ENCODE data around the gene CAMK1D. TPM values are rescaled to one million over a fixed set of nuclear protein-coding genes. Genes with fewer than 3 reads are reported as not detected.
"Not testable (repeated sequence)": the region's sequence is repeated elsewhere in the genome, so short reads cannot be mapped to it uniquely, and the experiment has no call there.

CAMK1D gene
- total RNA-seq, 3 donors from 2014 or later: 4.4 to 17.3 (median 5.2) TPM

DNA sequence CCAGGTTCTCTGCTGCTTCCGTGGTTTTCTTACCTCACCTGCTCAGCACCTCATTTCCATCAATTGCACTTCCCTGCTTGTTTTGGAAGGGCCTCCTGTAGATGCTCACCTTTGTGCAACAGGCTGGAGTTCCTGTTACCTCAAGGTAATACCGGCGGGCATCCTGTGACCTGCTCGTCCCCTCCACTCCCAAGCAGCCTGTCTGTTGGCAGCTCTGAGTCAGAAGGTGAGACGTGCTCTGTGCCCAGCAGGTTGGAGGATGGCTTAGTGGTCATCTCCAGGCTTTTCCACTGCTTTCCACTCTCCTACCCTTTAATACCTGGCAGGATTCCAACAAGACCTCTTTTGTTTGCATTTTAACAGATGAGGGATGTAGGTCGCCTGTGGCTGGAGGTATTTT, 86.0 kb downstream of the CAMK1D start:
- no peaks in the 10 kb centered on the region for H3K27me3 ChIP-seq
- H3K27ac ChIP-seq: no peak overlapping the region
- intact Hi-C loops (cut with DNase I; ENCODE audit: low total_unique reads): no loop called here
- no peak overlapping the region for H3K4me3 ChIP-seq
- no peak for DNase-seq (ENCODE audit: low spot score in 2 of 2)
- H3K36me3 ChIP-seq: no peaks in the 10 kb centered on the region
- H3K9me3 ChIP-seq: no peaks in the 10 kb centered on the region
- H3K4me1 ChIP-seq: no peaks in the 10 kb centered on the region
- TF ChIP-seq, protein P1, sequence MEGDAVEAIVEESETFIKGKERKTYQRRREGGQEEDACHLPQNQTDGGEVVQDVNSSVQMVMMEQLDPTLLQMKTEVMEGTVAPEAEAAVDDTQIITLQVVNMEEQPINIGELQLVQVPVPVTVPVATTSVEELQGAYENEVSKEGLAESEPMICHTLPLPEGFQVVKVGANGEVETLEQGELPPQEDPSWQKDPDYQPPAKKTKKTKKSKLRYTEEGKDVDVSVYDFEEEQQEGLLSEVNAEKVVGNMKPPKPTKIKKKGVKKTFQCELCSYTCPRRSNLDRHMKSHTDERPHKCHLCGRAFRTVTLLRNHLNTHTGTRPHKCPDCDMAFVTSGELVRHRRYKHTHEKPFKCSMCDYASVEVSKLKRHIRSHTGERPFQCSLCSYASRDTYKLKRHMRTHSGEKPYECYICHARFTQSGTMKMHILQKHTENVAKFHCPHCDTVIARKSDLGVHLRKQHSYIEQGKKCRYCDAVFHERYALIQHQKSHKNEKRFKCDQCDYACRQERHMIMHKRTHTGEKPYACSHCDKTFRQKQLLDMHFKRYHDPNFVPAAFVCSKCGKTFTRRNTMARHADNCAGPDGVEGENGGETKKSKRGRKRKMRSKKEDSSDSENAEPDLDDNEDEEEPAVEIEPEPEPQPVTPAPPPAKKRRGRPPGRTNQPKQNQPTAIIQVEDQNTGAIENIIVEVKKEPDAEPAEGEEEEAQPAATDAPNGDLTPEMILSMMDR (IDR thresholded peaks at IDR 0.05): no peak
- TF ChIP-seq POLR2A (IDR thresholded peaks at IDR 0.05): no peak

DNA sequence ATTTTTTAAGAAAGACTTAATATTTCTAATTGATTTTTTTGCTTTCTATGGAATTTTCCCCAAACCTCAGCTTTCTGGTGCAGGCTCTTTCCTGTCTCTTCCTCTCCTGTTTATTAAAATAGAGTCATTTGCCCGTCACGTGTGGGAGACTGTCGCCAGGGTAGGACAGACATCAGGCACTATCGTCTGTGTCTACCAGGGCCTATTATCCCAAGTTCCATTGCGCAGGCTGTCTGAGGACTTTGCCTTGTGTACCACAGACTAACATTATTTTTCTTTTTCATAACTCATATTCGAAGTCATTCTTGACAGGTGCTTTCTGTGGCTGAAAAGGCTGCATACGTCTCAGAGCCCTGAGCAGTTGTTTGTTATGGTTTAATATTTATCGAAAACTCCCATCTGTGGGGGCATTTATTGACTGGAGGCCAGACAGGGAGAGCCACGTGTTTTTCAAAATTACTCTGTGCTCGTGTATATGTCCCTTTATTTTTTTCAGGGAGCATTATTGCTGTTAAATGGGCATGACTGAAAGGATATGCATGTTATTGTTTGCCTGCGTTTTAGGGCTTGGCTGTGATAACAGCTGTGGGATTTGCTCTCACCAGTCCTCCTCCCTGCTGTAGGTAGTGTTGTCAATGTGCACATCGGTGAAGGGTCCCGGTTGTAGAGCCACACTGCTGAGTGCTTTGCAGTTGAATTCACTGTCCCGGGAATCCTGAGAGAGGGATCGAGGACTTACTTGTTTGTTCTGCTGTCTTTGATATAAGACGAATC, 89.8 kb downstream of the CAMK1D start:
- no peaks in the 10 kb centered on the region for H3K36me3 ChIP-seq
- no peaks in the 10 kb centered on the region for H3K27me3 ChIP-seq
- no peak for DNase-seq (ENCODE audit: low spot score in 2 of 2)
- H3K27ac ChIP-seq: no peak overlapping the region
- TF ChIP-seq POLR2A (IDR thresholded peaks at IDR 0.05): no peak
- TF ChIP-seq POLR2AphosphoS5 (IDR thresholded peaks at IDR 0.05): no peak
- TF ChIP-seq, protein P1 (IDR thresholded peaks at IDR 0.05): no peak
- H3K4me3 ChIP-seq: no peak overlapping the region
- H3K9me3 ChIP-seq: no peaks in the 10 kb centered on the region
- H3K4me1 ChIP-seq: no peaks in the 10 kb centered on the region
- intact Hi-C loops (cut with DNase I; ENCODE audit: low total_unique reads): no loop called here

DNA sequence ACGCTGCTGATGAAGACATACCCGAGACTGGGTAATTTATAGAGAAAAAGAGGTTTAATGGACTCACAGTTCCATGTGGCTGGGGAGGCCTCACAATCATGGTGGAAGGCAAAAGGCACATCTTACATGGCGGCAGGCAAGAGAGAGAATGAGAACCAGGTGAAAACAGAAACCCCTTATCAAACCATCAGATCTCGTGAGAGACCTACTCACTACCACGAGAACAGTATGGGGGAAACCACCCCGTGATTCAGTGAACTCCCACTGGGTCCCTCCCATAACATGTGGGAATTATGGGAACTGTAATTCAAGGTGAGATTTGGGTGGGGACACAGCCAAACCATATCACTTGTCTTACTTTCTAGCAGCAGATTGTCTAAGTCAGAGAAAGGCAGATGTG, 90.4 kb downstream of the CAMK1D start:
- H3K9me3 ChIP-seq; intact Hi-C loops (cut with DNase I; ENCODE audit: low total_unique reads); H3K4me3 ChIP-seq; H3K27me3 ChIP-seq; DNase-seq (ENCODE audit: low spot score in 2 of 2); H3K27ac ChIP-seq; H3K4me1 ChIP-seq; H3K36me3 ChIP-seq: not testable (repeated sequence)

DNA sequence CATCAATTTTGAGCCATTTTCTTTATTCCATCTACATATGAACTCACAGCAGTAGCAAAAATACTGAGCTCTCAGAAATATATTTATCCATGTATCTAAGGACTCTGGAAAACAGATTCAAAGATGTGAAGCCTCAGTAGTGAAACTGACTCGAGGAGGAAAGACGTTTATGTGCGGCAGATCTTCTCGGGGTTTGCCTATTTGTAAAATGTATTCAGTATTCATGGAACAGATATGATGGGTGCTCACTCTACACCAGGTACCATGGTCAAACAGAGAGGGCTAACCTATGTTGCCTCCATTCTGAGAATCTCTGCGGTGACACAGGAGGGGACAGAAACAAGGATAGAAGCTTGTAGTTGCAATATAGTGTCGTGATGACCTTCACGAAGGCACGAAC, 93.7 kb downstream of the CAMK1D start:
- DNase-seq (ENCODE audit: low spot score in 2 of 2): no peak
- TF ChIP-seq POLR2A (IDR thresholded peaks at IDR 0.05) (no peak), POLR2AphosphoS5 (IDR thresholded peaks at IDR 0.05) (no peak)
- TF ChIP-seq, protein P1 (IDR thresholded peaks at IDR 0.05): no peak
- Histone ChIP-seq H3K4me3 (no peak overlapping the region), H3K9me3 (no peaks in the 10 kb centered on the region), H3K36me3 (no peaks in the 10 kb centered on the region), H3K27ac (no peak overlapping the region), H3K4me1 (no peaks in the 10 kb centered on the region), H3K27me3 (no peaks in the 10 kb centered on the region)
- intact Hi-C loops (cut with DNase I; ENCODE audit: low total_unique reads): no loop called here

DNA sequence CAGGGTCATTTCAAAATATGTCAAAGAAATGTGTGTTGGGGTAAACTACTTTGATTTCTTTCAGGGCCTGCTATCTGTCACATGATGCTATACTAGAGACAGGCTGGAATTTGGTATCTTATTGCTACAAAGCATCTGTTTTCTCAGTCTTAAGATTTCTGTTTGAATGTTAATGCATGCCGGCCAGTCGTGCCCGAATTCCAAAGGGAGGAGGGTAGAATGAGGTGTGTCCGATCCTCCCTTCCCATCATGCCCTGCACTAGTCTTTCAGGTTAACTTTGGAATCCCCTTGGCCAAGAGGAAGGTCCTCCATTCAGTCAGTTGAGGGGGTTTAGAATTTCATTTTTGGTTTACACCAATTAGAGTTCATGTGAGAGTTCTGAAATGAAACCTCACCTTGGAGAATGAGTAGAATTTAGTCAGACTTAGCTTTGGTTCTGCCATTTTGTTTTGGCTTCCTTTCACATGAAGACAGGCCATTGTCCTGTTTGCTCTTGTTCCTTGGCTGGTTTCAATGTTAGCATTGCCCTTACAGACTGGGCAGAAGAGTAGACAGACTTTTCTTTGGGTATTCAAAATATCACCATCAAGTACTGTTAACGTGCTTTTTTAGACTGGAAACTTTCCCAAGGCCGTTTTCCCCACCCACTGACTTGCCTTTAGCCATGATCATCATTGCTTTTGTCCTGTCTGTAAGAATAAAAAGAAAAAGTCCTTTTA, 95.8 kb downstream of the CAMK1D start:
- no peak overlapping the region for H3K27ac ChIP-seq
- H3K9me3 ChIP-seq: no peaks in the 10 kb centered on the region
- H3K4me3 ChIP-seq: no peak overlapping the region
- no peaks in the 10 kb centered on the region for H3K36me3 ChIP-seq
- TF ChIP-seq, protein P1 (IDR thresholded peaks at IDR 0.05): no peak
- TF ChIP-seq POLR2AphosphoS5 (IDR thresholded peaks at IDR 0.05) (no peak), POLR2A (IDR thresholded peaks at IDR 0.05) (no peak)
- DNase-seq (ENCODE audit: low spot score in 2 of 2): no peak
- H3K4me1 ChIP-seq: no peaks in the 10 kb centered on the region
- H3K27me3 ChIP-seq: no peaks in the 10 kb centered on the region
- intact Hi-C loops (cut with DNase I; ENCODE audit: low total_unique reads): no loop called here

Measured in breast epithelium (tissue), 4 donors.